Endothelial cell of umbilical vein (primary cell): ENCODE results near the gene METTL24.

Source experiments
- CTCF ChIP-seq, 2 donors: IDR thresholded peaks; 1 replicate in 1 of 2; 2 replicates in 1 of 2; pipeline ENCODE4 v1.5.1; 2011; ENCODE audit warnings: low read length in 2 of 2, mild to moderate bottlenecking in 2 of 2, moderate library complexity in 2 of 2, control low read depth in 1 of 2, inconsistent platforms in 1 of 2, low read depth in 1 of 2; ENCODE audit not compliant: insufficient read depth in 1 of 2; ENCODE audit errors: extremely low read depth in 1 of 2
- EZH2 ChIP-seq: IDR thresholded peaks from 2 replicates; pipeline ENCODE4 v1.6.1; 2012; ENCODE audit warnings: borderline replicate concordance, low read depth, mild to moderate bottlenecking, moderate library complexity, low read length, inconsistent platforms; ENCODE audit not compliant: severe bottlenecking
- JUN ChIP-seq: IDR thresholded peaks from 2 replicates; pipeline ENCODE4 v1.6.1; 2011; ENCODE audit warnings: borderline replicate concordance, low read depth; ENCODE audit not compliant: insufficient read length, insufficient read depth
- MYC ChIP-seq: IDR thresholded peaks from one replicate; pipeline ENCODE4 v1.6.1; 2011; ENCODE audit warnings: mild to moderate bottlenecking, low read depth, low read length
- POLR2A ChIP-seq: IDR thresholded peaks from 2 replicates; pipeline ENCODE4 v1.6.1; 2012; ENCODE audit warnings: low read depth, mild to moderate bottlenecking, control low read depth, low read length

- TF ChIP-seq CTCF (IDR thresholded peaks at IDR 0.05; ENCODE audit: extremely low read depth in 1 of 2, insufficient read depth in 1 of 2, low read depth in 1 of 2, low read length in 2 of 2) (no peak), POLR2A (no peak), EZH2 (no peak), JUN (no peak), MYC (no peak)
Observed at GRCh38 chr6:110296241-110297025, 61.7 kb downstream of the METTL24 start.
